HPDE6-E6E7 (cell line): ENCODE measurements around the gene SHE.

ENCODE experiments used
- DNase-seq: peaks from one replicate; pipeline ENCODE4 v3.0.0; 2011; ENCODE audit warnings: missing footprints; ENCODE audit errors: extremely low spot score

SHE gene

DNA sequence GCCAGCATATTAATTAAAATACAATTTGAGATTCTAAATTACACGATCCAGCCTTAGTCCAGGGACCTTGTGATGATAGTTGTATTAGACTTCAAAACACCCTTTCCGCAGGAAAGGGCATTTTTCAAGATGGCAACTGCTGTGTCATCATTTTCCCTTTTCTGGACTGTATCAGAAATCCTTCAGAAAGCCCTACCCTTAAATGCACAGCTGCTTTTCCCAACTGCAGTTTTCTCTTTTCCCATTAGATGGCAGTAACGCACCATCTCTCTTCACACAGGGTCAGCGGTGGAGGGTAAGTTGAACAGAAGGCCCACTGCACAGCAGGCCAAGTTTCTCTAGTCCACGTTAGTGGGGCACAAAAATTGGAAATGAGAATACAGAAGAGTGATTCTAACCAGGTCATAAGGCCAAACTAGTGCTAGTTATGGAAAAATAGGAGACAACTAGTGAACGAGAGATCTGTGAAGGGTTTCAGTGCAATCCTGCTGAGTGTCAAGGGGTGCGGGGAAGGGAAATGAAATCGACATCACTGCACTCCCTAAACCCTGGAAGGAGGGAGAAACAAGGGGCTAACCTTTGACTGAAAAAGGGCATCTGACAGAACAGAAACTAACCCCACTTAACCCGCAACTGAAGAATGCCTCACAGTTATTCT, 22.3 kb downstream of the SHE start:
- DNase-seq: peak; percentile 74

DNA sequence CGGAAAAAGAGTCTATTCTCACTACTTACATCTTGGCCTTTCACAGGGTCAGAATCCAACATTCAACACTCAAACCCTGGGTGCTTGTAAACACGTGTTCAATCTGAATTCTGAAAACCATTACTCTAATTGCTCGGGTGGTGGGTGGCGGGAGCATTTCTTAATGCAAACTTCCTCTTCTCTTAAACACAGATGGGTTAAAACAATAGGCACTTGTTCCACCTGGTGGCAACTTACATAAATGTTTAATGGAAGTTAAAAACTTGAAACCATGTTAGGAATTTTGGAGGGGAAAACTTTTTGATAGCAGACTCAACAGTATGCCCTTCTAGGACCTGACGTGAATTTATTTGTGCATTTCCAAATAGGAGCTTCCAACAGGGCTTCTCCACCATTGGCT, 23.6 kb downstream of the SHE start:
- DNase-seq: no peak

DNA sequence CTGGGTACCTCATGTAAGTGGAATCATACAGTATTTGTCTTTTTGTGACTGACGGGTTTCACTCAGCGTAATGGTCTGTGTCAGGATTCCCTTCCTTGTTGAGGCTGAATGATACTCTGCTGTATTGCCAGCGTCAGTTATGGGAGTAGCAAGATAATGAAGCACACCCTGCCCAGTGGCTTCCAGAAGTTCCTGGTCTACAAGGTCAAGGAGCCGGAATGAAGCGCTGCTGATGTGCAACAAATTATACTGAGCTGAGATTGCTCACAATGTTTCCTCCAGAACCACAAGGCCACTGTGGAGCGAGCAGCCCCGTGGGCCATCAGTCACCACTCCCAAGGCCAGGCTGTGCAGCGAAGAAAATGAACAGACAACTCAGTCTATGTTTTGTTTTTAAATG, 24.2 kb downstream of the SHE start:
- DNase-seq: no peak

DNA sequence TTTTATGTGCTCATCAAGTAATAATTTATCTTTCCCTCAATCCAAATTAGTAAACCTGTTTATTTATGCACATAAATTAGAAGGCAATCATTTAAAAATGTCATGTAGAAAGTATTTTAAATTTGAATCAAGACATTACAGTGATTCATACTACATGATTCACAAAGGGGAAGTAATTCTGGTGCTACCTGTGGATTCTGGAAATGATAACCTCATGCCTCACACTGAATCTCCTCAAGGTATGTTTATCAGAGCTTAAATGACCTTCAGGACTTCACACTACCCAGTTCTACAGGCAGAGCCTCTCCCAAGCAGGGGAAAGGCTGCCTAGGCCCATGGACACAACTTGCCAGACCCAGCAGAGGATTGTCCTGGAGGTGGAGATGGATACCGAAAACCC, 25.4 kb downstream of the SHE start:
- peak; percentile 63 for DNase-seq

DNA sequence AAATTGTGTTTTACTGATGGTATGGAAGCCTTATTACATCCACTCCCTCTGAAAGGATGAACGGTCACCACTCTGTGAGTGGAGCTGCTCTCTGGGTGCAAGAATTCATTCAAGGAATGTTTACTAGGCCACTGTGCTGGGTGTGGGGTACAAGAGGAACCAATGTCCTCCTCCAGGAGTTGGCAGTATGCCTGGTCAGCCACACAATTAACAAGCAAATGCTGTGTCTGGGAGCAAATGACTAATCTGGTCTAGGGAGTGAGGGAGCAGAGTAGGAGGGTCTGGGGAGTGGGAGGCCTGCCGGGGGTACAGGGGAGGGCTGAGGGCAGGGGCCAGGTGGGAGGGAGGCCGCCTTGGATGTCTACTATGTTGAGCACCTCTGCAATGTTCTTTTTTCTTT, 27.4 kb downstream of the SHE start:
- peak; percentile 21 for DNase-seq

DNA sequence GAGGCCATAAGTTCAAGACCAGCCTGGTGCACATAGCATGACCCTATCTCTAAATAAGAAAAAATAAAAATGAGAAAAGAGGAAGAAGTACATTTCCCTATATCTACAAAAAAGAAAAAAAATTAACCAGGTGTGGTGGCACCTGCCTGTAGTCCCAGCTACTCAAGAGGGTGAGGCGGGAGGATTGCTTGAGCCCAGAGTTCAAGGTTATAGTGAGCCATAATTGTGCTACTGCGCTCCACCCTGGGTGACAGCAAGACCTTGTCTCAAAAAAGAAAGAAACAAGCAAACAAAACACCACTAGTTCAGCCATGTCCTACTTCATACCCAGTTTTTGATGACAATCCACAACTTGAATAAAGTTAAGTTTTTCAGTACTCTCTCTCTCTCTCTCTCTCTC, 30.9 kb downstream of the SHE start:
- DNase-seq: no peak

DNA sequence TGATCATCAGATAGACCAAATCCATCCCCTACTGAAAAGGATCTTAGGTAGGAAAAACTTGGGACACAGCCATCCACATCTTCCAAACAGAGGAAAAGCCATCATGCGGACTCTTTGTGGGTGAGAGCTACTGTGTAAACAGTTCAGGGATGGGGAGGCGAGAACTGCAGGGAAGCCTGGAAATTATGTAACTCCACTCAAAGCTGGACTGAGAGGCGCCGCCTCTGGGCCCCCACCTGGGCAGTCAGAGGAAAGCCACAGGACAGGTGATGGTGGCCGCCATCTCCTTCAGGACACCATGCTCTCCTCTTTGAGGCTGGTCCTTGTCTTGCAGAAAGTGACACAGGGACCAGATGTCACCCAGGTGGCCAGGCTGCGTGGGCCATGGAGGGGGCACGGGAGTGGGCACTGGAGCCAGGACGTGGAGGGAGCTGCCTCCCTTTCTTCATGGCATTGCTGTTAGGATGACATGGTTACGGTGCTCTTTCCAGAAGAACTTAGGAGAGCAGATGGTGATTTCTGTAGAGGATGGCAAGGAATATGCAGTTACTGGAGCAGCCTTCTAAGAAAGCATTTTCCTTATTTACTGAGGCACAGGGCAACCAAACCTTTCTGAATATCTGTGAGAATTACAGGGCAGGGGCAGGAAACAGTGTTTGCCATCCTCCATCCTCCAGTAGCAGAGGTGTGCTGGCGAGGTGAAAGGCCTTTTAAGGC, 32.2 kb downstream of the SHE start:
- no peak for DNase-seq

DNA sequence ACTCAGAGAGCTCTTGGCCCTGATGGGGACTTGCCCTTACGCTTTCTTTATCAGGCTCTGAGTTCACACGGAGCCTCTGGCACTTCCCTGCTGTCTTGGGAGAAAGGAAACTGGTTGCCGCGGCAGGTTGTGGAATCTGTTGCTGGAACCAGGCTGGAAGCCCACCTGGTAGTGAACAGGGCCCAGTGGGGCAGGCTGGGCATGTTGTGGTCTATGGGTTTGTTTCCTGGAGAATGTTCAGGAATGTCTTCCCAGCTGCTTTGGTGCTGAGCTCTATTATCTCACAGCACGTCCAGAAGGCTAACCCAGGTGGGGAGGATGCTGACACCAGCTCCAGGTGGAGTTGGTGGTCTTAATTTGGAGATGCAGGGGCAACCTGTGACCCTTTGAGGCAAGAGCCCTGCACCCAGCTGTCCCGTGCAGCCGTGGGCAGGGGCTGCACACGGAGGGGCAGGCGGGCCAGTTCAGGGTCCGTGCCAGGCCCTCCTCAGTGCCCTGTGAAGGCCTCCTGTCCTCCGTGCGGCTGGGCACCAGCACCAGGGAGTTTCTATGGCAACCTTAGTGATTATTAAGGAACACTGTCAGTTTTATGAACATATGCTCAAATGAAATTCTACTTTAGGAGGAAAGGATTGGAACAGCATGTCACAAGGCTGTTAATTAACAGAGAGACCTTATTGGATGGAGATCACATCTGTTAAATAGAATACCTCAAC, 33.5 kb downstream of the SHE start:
- DNase-seq: no peak

DNA sequence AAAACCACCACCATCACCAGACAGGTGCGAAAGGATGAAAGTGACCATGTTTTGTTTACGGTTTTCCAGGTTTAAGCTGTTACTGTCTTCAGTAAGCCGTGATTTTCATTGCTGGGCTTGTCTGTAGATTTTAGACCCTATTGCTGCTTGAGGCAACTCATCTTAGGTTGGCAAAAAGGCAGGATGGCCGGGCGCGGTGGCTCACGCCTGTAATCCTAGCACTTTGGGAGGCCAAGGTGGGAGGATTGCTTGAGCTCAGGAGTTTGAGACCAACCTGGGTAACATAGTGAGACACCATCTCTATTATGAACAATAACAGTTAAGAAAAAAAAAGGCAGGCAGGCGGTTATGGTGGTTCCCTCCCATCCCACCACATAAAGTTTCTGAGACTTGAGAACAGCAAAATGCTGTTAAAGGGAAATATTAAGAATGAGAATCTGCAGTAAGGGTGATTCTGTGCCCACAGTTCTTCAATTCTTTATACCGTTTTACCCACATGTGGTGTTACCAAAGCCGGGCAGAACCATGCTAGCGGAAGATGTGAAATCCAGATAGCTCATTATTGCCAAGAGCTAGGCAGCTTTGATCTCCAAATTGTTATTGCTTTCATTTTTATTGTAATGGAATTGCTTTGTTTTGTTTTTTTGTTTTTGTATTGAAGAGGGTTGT, 34.6 kb downstream of the SHE start:
- DNase-seq: no peak

DNA sequence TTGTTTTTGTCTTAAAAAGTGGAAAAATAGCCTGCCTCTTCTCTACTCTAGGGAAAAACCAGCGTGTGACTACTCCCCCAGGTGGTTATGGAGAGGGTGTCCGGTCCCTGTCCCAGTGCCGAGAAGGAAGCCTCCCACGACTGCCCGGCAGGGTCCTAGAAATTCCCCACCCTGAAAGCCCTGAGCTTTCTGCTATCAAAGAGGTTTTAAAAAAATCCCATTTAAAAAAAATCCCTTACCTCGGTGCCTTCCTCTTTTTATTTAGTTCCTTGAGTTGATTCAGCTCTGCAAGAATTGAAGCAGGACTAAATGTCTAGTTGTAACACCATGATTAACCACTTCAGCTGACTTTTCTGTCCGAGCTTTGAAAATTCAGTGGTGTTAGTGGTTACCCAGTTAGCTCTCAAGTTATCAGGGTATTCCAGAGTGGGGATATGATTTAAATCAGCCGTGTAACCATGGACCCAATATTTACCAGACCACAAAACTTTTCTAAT, 35.2 kb downstream of the SHE start:
- DNase-seq: no peak

DNA sequence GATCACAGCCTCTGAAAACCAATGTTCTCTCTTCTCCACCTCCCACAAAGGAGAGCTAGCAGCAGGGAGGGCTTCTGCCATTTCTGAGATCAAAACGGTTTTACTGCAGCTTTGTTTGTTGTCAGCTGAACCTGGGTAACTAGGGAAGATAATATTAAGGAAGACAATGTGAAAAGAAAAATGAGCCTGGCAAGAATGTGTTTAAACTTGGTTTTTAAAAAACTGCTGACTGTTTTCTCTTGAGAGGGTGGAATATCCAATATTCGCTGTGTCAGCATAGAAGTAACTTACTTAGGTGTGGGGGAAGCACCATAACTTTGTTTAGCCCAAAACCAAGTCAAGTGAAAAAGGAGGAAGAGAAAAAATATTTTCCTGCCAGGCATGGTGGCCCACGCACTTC, 36.0 kb downstream of the SHE start:
- DNase-seq: no peak

DNA sequence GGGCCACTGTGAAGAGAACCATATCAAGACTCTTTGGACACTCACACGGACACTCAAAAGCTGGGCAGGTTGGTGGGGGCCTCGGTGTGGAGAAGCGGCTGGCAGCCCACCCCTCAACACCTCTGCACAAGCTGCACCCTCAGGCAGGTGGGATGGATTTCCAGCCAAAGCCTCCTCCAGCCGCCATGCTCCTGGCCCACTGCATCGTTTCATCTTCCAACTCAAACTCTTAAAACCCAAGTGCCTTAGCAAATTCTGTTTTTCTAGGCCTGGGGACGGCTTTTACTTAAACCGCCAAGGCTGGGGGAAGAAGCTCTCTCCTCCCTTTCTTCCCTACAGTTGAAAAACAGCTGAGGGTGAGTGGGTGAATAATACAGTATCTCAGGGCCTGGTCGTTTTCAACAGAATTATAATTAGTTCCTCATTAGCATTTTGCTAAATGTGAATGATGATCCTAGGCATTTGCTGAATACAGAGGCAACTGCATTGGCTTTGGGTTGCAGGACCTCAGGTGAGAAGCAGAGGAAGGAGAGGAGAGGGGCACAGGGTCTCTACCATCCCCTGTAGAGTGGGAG, 36.5 kb downstream of the SHE start:
- no peak for DNase-seq

DNA sequence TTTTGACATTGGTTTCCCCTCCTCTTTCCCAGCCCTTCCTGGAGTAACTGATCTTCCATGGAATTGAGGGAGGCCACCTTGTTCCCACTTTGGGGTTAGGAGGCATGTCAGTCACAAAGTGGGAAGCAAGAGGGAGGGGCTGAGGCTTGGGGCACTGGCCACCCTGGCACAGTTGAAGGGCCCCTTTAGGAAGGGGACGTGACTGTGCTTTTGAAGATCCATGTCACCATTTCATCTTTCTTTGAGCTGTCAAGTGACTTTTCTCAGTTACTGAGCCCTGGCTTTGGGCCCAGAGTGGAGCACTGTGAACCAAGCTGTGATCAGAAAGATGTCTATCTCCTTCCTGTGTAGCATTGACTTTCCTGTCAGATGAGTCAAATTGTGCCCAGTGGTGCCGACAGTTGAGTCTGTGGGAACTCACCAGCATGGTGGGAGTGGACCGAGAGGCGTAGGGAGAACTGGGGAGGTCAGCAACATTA, 38.7 kb downstream of the SHE start:
- no peak for DNase-seq

DNA sequence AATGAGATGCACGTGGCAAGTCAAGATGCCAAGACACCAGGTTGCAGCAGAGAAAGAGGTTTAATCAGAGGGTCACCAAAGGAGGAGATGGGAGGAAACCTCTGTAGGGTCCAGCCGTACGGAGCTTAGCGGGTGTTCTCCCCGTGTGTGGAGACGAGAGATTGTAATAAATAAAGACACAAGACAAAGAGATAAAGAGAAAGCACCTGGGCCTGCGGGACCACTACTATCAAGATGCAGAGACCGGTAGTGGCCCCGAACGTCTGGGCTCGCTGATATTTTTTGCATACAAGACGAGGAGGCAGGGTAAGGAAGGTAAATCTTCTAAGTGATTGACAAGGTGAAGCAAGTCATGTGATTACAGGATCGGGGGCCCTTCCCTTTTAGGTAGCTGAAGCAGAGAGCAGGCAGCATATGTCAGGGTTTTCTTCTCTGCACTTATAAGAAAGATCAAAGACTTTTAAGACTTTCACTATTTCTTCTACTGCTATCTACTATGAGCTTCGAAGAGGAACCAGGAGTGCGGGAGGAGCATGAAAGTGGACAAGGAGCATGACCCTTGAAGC, 41.4 kb downstream of the SHE start:
- no peak for DNase-seq

DNA sequence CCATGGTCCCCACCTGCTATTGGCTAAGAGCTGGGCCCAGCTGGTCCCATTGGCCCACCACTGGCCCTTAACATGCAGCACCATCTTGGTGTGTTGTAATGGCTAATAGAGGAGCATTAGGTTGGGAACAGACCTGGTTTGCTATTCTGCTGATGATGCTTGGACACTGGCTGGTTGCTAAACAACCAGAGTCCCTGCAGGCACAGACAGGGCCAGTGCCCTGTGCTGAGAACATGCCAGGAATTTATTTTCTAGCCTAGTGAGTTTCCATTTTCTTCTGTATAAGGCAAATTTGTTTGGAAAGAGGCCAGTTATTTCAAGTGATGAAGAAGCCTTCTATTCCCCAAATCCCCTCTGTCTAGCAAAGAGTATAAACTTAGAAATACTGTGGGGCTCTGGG, 43.1 kb downstream of the SHE start:
- DNase-seq: no peak

DNA sequence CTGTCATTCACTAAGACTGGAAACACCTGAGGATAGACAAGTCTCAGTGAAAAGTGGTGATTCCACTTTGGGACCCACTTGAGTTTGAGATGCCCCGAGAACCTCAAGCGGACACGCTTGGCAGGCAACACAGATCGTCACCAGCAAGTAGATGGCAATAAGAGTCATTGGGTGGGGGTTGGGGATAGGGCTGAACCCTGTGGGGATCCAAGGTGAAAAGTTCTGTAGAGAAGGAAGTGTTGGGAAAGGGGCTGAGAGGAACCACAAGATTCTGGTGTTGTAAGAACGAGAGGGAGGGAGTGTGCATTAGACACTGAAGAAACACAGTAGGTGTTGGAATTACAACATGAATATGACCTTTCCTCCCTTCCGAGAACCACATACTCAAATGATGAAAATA, 45.6 kb downstream of the SHE start:
- no peak for DNase-seq

DNA sequence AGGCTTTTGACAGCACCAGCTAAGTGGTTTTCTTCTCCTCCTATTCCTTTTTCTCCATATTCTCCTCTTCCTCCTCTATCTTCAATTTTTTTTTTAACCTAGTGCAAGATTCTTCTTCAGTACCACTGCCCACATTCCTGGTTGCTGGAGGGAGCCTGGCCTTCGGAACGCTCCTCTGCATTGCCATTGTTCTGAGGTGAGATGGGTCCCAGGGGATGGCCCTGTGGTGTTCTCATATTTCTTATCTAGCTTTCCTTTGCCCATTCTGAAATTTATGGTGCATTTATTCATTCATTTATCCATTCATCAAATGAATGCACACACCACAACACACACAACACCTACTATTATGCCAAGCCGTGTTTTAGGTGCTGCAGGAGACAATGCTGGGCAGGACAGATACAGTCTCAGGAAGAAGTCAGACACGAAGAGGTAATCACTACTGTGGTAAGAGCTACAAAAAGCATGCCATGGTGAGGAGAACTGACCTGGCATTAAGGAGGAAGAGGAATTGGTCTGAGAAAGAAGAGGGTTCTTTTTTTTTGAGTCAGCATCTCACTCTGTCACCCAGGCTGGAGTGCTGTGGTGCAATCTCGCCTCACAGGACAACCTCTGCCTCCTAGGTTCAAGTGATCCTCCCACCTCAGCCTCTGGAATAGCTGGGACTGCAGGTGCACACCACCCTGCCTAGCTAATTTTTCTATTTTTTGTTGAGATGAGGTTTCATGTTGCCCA, 47.7 kb downstream of the SHE start:
- DNase-seq: no peak

DNA sequence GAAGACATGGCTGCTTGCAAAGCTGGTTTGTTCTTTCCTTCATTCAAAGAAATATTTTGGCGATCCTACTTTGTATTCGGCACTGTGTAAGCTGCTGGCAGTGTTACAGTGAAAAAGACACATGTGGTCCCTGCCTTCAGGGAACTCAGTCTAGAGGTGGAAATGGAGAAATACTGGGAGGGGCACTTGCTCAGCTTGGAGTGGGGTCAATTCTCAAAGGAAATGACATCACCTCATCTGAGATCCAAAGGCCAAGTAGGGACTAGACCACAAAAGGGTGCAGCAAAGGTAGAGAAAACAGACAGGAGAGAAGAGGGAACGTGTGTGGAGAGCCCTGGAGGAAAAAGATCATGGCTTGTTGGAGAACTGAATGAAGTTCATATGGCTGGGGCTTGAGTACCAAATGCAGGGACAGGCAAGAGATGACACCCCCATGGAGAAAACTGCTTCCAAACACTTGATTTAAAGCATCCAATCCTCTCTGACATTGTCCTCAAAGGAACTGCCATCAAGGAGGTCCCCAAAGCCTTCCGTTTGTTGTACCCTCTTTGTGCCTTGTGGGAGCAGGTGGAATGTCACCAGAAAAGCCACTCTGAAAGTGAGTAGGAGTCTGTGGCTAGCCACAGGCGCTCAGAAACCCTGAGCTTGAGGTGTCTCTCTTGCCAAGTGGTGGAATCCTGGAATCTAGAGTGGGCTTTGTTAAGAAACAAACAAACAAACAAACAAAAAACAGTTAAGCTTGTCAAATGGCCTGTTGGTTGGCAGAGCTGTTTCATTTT, 48.4 kb downstream of the SHE start:
- DNase-seq: no peak

DNA sequence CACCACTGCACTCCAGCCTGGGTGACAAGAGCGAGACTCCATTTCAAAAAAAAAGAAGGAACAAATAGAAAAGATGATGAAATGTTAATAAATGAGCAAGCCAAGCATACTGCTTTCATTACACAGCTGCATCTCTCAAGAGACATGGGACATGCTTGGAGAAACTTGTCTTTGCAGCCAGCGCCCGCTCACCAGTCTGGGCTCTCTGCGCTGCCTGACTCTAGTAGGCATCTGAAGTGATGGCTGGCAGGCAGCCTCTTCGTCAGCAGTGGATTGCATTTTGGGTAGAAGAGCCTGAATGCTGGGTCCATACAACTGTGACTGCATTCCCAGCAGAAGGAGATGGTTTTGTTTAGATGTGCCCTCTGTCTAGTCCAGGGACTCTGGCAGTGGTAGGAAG, 49.1 kb downstream of the SHE start:
- no peak for DNase-seq

DNA sequence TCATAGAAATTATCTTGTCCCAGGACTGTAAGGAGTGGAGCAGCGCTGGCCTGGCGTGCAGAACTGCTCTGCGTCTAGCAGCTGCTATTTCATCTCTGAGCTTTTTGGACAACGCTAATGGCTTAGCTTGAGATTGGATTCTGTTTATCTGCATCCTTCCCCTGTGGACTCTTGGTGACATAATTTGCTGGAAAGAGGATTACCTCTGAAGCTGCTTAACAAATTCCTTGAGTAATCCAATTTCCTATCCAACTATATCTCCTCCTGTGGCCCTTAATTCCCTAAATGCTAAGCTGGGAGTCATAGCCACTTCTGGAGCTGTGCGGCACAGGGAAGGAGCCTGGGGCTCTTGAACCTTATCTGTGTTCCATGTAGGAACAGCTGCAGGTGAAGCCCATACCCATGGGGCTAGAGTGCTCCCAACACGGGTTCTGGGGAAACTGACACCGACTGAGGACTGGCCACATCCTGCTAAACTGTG, 53.8 kb downstream of the SHE start:
- no peak for DNase-seq
